ENCODE measurements around the gene ECHDC3. TPM values are rescaled to one million over a fixed set of nuclear protein-coding genes. Genes with fewer than 3 reads are reported as not detected.

ECHDC3 gene
- total RNA-seq, 5 donors from 2014 or later (not counting 1 experiment from before 2014, with no cell fraction given): 0.62 to 2.7 (median 1.5) TPM

- WGBS (ENCODE audit: insufficient coverage): 83% methylated on average over 2 of the region's 9 CpGs
Observed at GRCh38 chr10:11743461-11744338, 1.5 kb downstream of the ECHDC3 start.

GRCh38 chr10:11745045-11745444 lies 2.9 kb downstream of the ECHDC3 start:
- no peak overlapping the region for H3K4me3 Mint-ChIP-seq
- H3K4me3 ChIP-seq (ENCODE audit: control insufficient read depth in 1 of 2, extremely low read depth in 1 of 2, low read length in 1 of 2): no peak overlapping the region
- H3K27ac Mint-ChIP-seq: no peak overlapping the region
- peaks cover 0 to 21% of the 10 kb centered on the region in 2 donors for H3K27me3 Mint-ChIP-seq
- H3K27me3 ChIP-seq (replicated peaks in 1 of 2; ENCODE audit: control insufficient read depth in 2 of 2, extremely low read depth in 1 of 2, insufficient read depth in 2 of 2, low read length in 1 of 2): peaks cover 0 to 25% of the 10 kb centered on the region in 2 experiments
- no peaks in the 10 kb centered on the region for H3K36me3 ChIP-seq (ENCODE audit: control insufficient read depth in 2 of 2, extremely low read depth in 1 of 2, insufficient read depth in 1 of 2, low read length in 1 of 2)
- H3K36me3 Mint-ChIP-seq: no peaks in the 10 kb centered on the region
- WGBS (ENCODE audit: insufficient coverage): no CpG with 5 or more reads among the region's 6 CpGs
- peaks cover 7 to 10% (median 7%) of the 10 kb centered on the region in 3 donors for H3K4me1 Mint-ChIP-seq
- H3K9me3 Mint-ChIP-seq: no peaks in the 10 kb centered on the region
- H3K9me3 ChIP-seq: no peaks in the 10 kb centered on the region
- ATAC-seq (replicated peaks in 1 of 4) (no peak), DNase-seq (no peak)
- peaks cover 0 to 13% of the 10 kb centered on the region in 2 experiments for H3K4me1 ChIP-seq (ENCODE audit: control insufficient read depth in 1 of 2, extremely low read depth in 1 of 2, insufficient read depth in 2 of 2, low read length in 2 of 2)
- H3K27ac ChIP-seq (ENCODE audit: low read length): no peak overlapping the region
- ChIA-PET CTCF (no interaction called here), POLR2A (no interaction called here)

More at GRCh38 chr10:11743461-11744338, 1.5 kb downstream of the ECHDC3 start:
- Mint-ChIP-seq H3K9me3 (no peaks in the 10 kb centered on the region), H3K27me3 (peaks cover 0 to 32% of the 10 kb centered on the region in 2 donors), H3K4me3 (peak overlapping the region; percentile 57 to 79 (median 62)), H3K36me3 (no peaks in the 10 kb centered on the region), H3K27ac (peak overlapping the region in 1 of 2 donors; percentile 61), H3K4me1 (peaks cover 7 to 10% (median 7%) of the 10 kb centered on the region in 3 donors)
- H3K4me1 ChIP-seq (ENCODE audit: control insufficient read depth in 1 of 2, extremely low read depth in 1 of 2, insufficient read depth in 2 of 2, low read length in 2 of 2): peaks cover 0 to 13% of the 10 kb centered on the region in 2 experiments
- H3K36me3 ChIP-seq (ENCODE audit: control insufficient read depth in 2 of 2, extremely low read depth in 1 of 2, insufficient read depth in 1 of 2, low read length in 1 of 2): no peaks in the 10 kb centered on the region
- ChIA-PET POLR2A (no interaction called here), CTCF (no interaction called here)
- H3K27me3 ChIP-seq (replicated peaks in 1 of 2; ENCODE audit: control insufficient read depth in 2 of 2, extremely low read depth in 1 of 2, insufficient read depth in 2 of 2, low read length in 1 of 2): peaks cover 0 to 30% of the 10 kb centered on the region in 2 experiments
- DNase-seq: no peak
- no peaks in the 10 kb centered on the region for H3K9me3 ChIP-seq
- ATAC-seq (replicated peaks in 1 of 4): no peak
- no peak overlapping the region for H3K4me3 ChIP-seq (ENCODE audit: control insufficient read depth in 1 of 2, extremely low read depth in 1 of 2, low read length in 1 of 2)
- no peak overlapping the region for H3K27ac ChIP-seq (ENCODE audit: low read length)

GRCh38 chr10:11746883-11747539 lies 4.8 kb downstream of the ECHDC3 start:
- CTCF ChIA-PET: interaction anchor here in 1 of 2 donors (1.5 kb wide), 1 partner anchor 11 kb away, joined by 5 read pairs; no protein-coding TSS in a partner anchor
- Histone ChIP-seq H3K4me1 (ENCODE audit: control insufficient read depth in 1 of 2, extremely low read depth in 1 of 2, insufficient read depth in 2 of 2, low read length in 2 of 2) (peaks cover 0 to 6% of the 10 kb centered on the region in 2 experiments), H3K9me3 (no peaks in the 10 kb centered on the region), H3K27ac (ENCODE audit: low read length) (no peak overlapping the region), H3K4me3 (ENCODE audit: control insufficient read depth in 1 of 2, extremely low read depth in 1 of 2, low read length in 1 of 2) (no peak overlapping the region), H3K27me3 (replicated peaks in 1 of 2; ENCODE audit: control insufficient read depth in 2 of 2, extremely low read depth in 1 of 2, insufficient read depth in 2 of 2, low read length in 1 of 2) (peaks cover 0 to 11% of the 10 kb centered on the region in 2 experiments), H3K36me3 (ENCODE audit: control insufficient read depth in 2 of 2, extremely low read depth in 1 of 2, insufficient read depth in 1 of 2, low read length in 1 of 2) (no peaks in the 10 kb centered on the region)
- Mint-ChIP-seq H3K27ac (no peak overlapping the region), H3K4me1 (peaks cover 0 to 3% (median under 1%) of the 10 kb centered on the region in 3 donors), H3K9me3 (no peaks in the 10 kb centered on the region), H3K4me3 (no peak overlapping the region), H3K27me3 (peaks cover 0 to 5% of the 10 kb centered on the region in 2 donors), H3K36me3 (no peaks in the 10 kb centered on the region)
- POLR2A ChIA-PET: no interaction called here
- no peak for ATAC-seq (replicated peaks in 1 of 4)
- 70% methylated on average over 6 of the region's 13 CpGs for WGBS (ENCODE audit: insufficient coverage)
- no peak for DNase-seq

GRCh38 chr10:11748866-11749265 lies 6.7 kb downstream of the ECHDC3 start:
- Histone ChIP-seq H3K9me3 (no peaks in the 10 kb centered on the region), H3K27ac (ENCODE audit: low read length) (no peak overlapping the region), H3K36me3 (ENCODE audit: control insufficient read depth in 2 of 2, extremely low read depth in 1 of 2, insufficient read depth in 1 of 2, low read length in 1 of 2) (no peaks in the 10 kb centered on the region), H3K27me3 (replicated peaks in 1 of 2; ENCODE audit: control insufficient read depth in 2 of 2, extremely low read depth in 1 of 2, insufficient read depth in 2 of 2, low read length in 1 of 2) (no peaks in the 10 kb centered on the region), H3K4me1 (ENCODE audit: control insufficient read depth in 1 of 2, extremely low read depth in 1 of 2, insufficient read depth in 2 of 2, low read length in 2 of 2) (no peaks in the 10 kb centered on the region), H3K4me3 (ENCODE audit: control insufficient read depth in 1 of 2, extremely low read depth in 1 of 2, low read length in 1 of 2) (no peak overlapping the region)
- no peaks in the 10 kb centered on the region for H3K27me3 Mint-ChIP-seq
- H3K4me1 Mint-ChIP-seq: no peaks in the 10 kb centered on the region
- 0% methylated on average over 1 of the region's 5 CpGs for WGBS (ENCODE audit: insufficient coverage)
- ChIA-PET CTCF (interaction anchor here in 1 of 2 donors (1.4 kb wide), 1 partner anchor 24 kb away, joined by 3 read pairs; no protein-coding TSS in a partner anchor), POLR2A (no interaction called here)
- H3K27ac Mint-ChIP-seq: no peak overlapping the region
- H3K4me3 Mint-ChIP-seq: no peak overlapping the region
- H3K36me3 Mint-ChIP-seq: no peaks in the 10 kb centered on the region
- ATAC-seq (replicated peaks in 1 of 4) (no peak), DNase-seq (no peak)
- H3K9me3 Mint-ChIP-seq: no peaks in the 10 kb centered on the region

GRCh38 chr10:11750420-11750819 lies 8.2 kb downstream of the ECHDC3 start:
- Histone ChIP-seq H3K9me3 (no peaks in the 10 kb centered on the region), H3K36me3 (ENCODE audit: control insufficient read depth in 2 of 2, extremely low read depth in 1 of 2, insufficient read depth in 1 of 2, low read length in 1 of 2) (no peaks in the 10 kb centered on the region), H3K27me3 (replicated peaks in 1 of 2; ENCODE audit: control insufficient read depth in 2 of 2, extremely low read depth in 1 of 2, insufficient read depth in 2 of 2, low read length in 1 of 2) (no peaks in the 10 kb centered on the region), H3K4me3 (ENCODE audit: control insufficient read depth in 1 of 2, extremely low read depth in 1 of 2, low read length in 1 of 2) (no peak overlapping the region), H3K27ac (ENCODE audit: low read length) (no peak overlapping the region), H3K4me1 (ENCODE audit: control insufficient read depth in 1 of 2, extremely low read depth in 1 of 2, insufficient read depth in 2 of 2, low read length in 2 of 2) (no peaks in the 10 kb centered on the region)
- DNase-seq: no peak
- Mint-ChIP-seq H3K9me3 (no peaks in the 10 kb centered on the region), H3K4me3 (no peak overlapping the region), H3K27ac (no peak overlapping the region), H3K4me1 (no peaks in the 10 kb centered on the region), H3K27me3 (no peaks in the 10 kb centered on the region), H3K36me3 (no peaks in the 10 kb centered on the region)
- ChIA-PET CTCF (no interaction called here), POLR2A (no interaction called here)
- no peak for ATAC-seq (replicated peaks in 1 of 4)
- no CpG with 5 or more reads among the region's 2 CpGs for WGBS (ENCODE audit: insufficient coverage)

GRCh38 chr10:11754173-11754572 lies 12.0 kb downstream of the ECHDC3 start:
- H3K9me3 ChIP-seq: no peaks in the 10 kb centered on the region
- Mint-ChIP-seq H3K27me3 (no peaks in the 10 kb centered on the region), H3K9me3 (no peaks in the 10 kb centered on the region), H3K27ac (no peak overlapping the region), H3K4me3 (no peak overlapping the region), H3K4me1 (peaks cover 0 to 5% (median 4%) of the 10 kb centered on the region in 3 donors), H3K36me3 (no peaks in the 10 kb centered on the region)
- DNase-seq (no peak), ATAC-seq (replicated peaks in 1 of 4) (no peak)
- H3K27ac ChIP-seq (ENCODE audit: low read length): no peak overlapping the region
- H3K4me1 ChIP-seq (ENCODE audit: control insufficient read depth in 1 of 2, extremely low read depth in 1 of 2, insufficient read depth in 2 of 2, low read length in 2 of 2): peaks cover 0 to 3% of the 10 kb centered on the region in 2 experiments
- POLR2A ChIA-PET: interaction anchor here in 1 of 2 donors (0.5 to 0.6 kb wide), 3 partner anchors 261 to 1055 kb away, joined by 3 to 10 read pairs (median 4); no protein-coding TSS in a partner anchor
- WGBS (ENCODE audit: insufficient coverage): no CpG with 5 or more reads among the region's 1 CpG
- no peaks in the 10 kb centered on the region for H3K27me3 ChIP-seq (replicated peaks in 1 of 2; ENCODE audit: control insufficient read depth in 2 of 2, extremely low read depth in 1 of 2, insufficient read depth in 2 of 2, low read length in 1 of 2)
- CTCF ChIA-PET: interaction anchor here in 1 of 2 donors (0.7 kb wide), 1 partner anchor 215 kb away, joined by 4 read pairs; no protein-coding TSS in a partner anchor
- H3K36me3 ChIP-seq (ENCODE audit: control insufficient read depth in 2 of 2, extremely low read depth in 1 of 2, insufficient read depth in 1 of 2, low read length in 1 of 2): no peaks in the 10 kb centered on the region
- no peak overlapping the region for H3K4me3 ChIP-seq (ENCODE audit: control insufficient read depth in 1 of 2, extremely low read depth in 1 of 2, low read length in 1 of 2)
